ENCODE results near the gene TP73.

TP73 gene

GRCh38 chr1:3714284-3714741 lies 62.0 kb downstream of the TP73 start:
- TF ChIP-seq CTCF (conservative IDR thresholded peaks at IDR 0.05; ENCODE audit: low read depth, low read length), result no peak
- DNase-seq (ENCODE audit: low read depth), result no peak

GRCh38 chr1:3714814-3715213 lies 62.5 kb downstream of the TP73 start:
- no peak for DNase-seq (ENCODE audit: low read depth)
- no peak overlapping the region for H3K4me3 ChIP-seq (ENCODE audit: low read depth, low read length)
- TF ChIP-seq CTCF (conservative IDR thresholded peaks at IDR 0.05; ENCODE audit: low read depth, low read length), result no peak

More at GRCh38 chr1:3714284-3714741, 62.0 kb downstream of the TP73 start:
- H3K4me3 ChIP-seq (ENCODE audit: low read depth, low read length), result no peak overlapping the region

- no peak for DNase-seq (ENCODE audit: low read depth)
- H3K4me3 ChIP-seq (ENCODE audit: low read depth, low read length), result no peak overlapping the region
- TF ChIP-seq CTCF (conservative IDR thresholded peaks at IDR 0.05; ENCODE audit: low read depth, low read length), result no peak
These were observed 64.0 kb downstream of the TP73 start for GRCh38 chr1:3716351-3716750.

- no peak overlapping the region for H3K4me3 ChIP-seq (ENCODE audit: low read depth, low read length)
- no peak for TF ChIP-seq CTCF (conservative IDR thresholded peaks at IDR 0.05; ENCODE audit: low read depth, low read length)
- DNase-seq (ENCODE audit: low read depth), result no peak
These were observed 64.9 kb downstream of the TP73 start for GRCh38 chr1:3717041-3717714.

GRCh38 chr1:3717715-3718601 lies 65.6 kb downstream of the TP73 start:
- no peak for DNase-seq (ENCODE audit: low read depth)
- no peak for TF ChIP-seq CTCF (conservative IDR thresholded peaks at IDR 0.05; ENCODE audit: low read depth, low read length)
- no peak overlapping the region for H3K4me3 ChIP-seq (ENCODE audit: low read depth, low read length)

GRCh38 chr1:3718764-3719163 lies 66.4 kb downstream of the TP73 start:
- TF ChIP-seq CTCF (conservative IDR thresholded peaks at IDR 0.05; ENCODE audit: low read depth, low read length), result no peak
- H3K4me3 ChIP-seq (ENCODE audit: low read depth, low read length), result no peak overlapping the region
- no peak for DNase-seq (ENCODE audit: low read depth)
